NCI-H748 treated with DMSO at 0.1 percent for 48 hours (cell line): ENCODE results near the gene PTOV1.
A peak's percentile ranks its signal among the peaks of the same experiment; 100 is the strongest.

Experiments
- DNase-seq: peaks from one replicate; lab custom pipeline; 2025; lab: John Stamatoyannopoulos, UW

Gene PTOV1

GRCh38 chr19:49889687-49890348, 38.9 kb downstream of the PTOV1 start:
- peak; percentile 17 for DNase-seq

- peak; percentile 50 for DNase-seq
Measured at GRCh38 chr19:49890349-49891311, 39.7 kb downstream of the PTOV1 start.

GRCh38 chr19:49891393-49891792, 40.4 kb downstream of the PTOV1 start:
- no peak for DNase-seq

GRCh38 chr19:49892716-49893115, 41.8 kb downstream of the PTOV1 start:
- no peak for DNase-seq

- DNase-seq, result no peak
Measured at GRCh38 chr19:49894011-49894664, 43.2 kb downstream of the PTOV1 start.

- DNase-seq, result no peak
Measured at GRCh38 chr19:49894879-49895565, 44.1 kb downstream of the PTOV1 start.

GRCh38 chr19:49895566-49896297, 44.8 kb downstream of the PTOV1 start:
- DNase-seq, result no peak

GRCh38 chr19:49896863-49897621, 46.1 kb downstream of the PTOV1 start, which contains the start of gene IL4I1:
IL4I1 (minus strand) TSS chr19:49896887; CDS start chr19:49896160, 727 bp downstream.
- DNase-seq, result no peak

GRCh38 chr19:49904136-49904535, 53.2 kb downstream of the PTOV1 start:
- no peak for DNase-seq

- no peak for DNase-seq
Measured at GRCh38 chr19:49906879-49907564, 56.1 kb downstream of the PTOV1 start.

- no peak for DNase-seq
Measured at GRCh38 chr19:49907745-49908446, 56.9 kb downstream of the PTOV1 start.

- DNase-seq, result no peak
Measured at GRCh38 chr19:49908480-49909420, 57.8 kb downstream of the PTOV1 start.

GRCh38 chr19:49910179-49910578, 59.2 kb downstream of the PTOV1 start:
- no peak for DNase-seq
